Measurements from ENCODE around the gene MAP1S. TPM values are rescaled to one million over a fixed set of nuclear protein-coding genes. Genes with fewer than 3 reads are reported as not detected.

Gene MAP1S
- total and polyA plus RNA-seq, 2 of the 4 experiments (the other 2 are of a cell fraction): 6.1 to 48.6 TPM

- Histone ChIP-seq H3K4me1 (ENCODE audit: control insufficient read depth, insufficient read depth, low read length) (peaks cover 4% of the 10 kb centered on the region), H2BK15ac (ENCODE audit: low read depth, low read length) (no peak overlapping the region), H3K9me3 (ENCODE audit: control insufficient read depth, insufficient read depth, low read length) (peaks cover 2% of the 10 kb centered on the region; the same call in 1 of the 2 replicates), H4K20me1 (ENCODE audit: insufficient read depth, low read length) (peaks cover 36% of the 10 kb centered on the region), H2BK5ac (ENCODE audit: low read depth, low read length, poor library complexity, severe bottlenecking) (no peak overlapping the region), H4K5ac (ENCODE audit: low read depth, low read length) (no peak overlapping the region), H2AFZ (replicated peaks; ENCODE audit: low read length, poor library complexity) (no peak overlapping the region), H3K79me1 (ENCODE audit: low read depth in 1 of 2, low read length in 2 of 2) (peaks cover 12 to 35% of the 10 kb centered on the region in 2 experiments; a peak in 3 of 4 replicates), H2BK120ac (ENCODE audit: low read depth, low read length) (no peak overlapping the region), H3K36me3 (ENCODE audit: control insufficient read depth, insufficient read depth, low read length) (peaks cover 33% of the 10 kb centered on the region), H4K91ac (ENCODE audit: insufficient read depth, low read depth, low read length) (no peak overlapping the region), H3K56ac (ENCODE audit: extremely low read depth, insufficient read depth, low read length) (no peak overlapping the region), H2AK9ac (replicated peaks; ENCODE audit: low read depth, low read length, poor library complexity) (no peak overlapping the region), H3K4me3 (ENCODE audit: insufficient read depth, low read depth, low read length) (no peak overlapping the region), H4K8ac (ENCODE audit: low read depth in 2 of 2, low read length in 2 of 2) (no peak overlapping the region), H3K9me1 (ENCODE audit: insufficient read depth, low read length) (peaks cover 2% of the 10 kb centered on the region; the same call in 1 of the 2 replicates), H3K23ac (ENCODE audit: low read depth, low read length) (no peak overlapping the region), H3K27me3 (ENCODE audit: control insufficient read depth, insufficient read depth, low read length) (no peaks in the 10 kb centered on the region), H3K9ac (ENCODE audit: low read depth, low read length) (no peak overlapping the region), H3K18ac (ENCODE audit: low read depth, low read length) (no peak overlapping the region), H3K27ac (ENCODE audit: insufficient read depth, low read length) (no peak overlapping the region), H3K14ac (replicated peaks; ENCODE audit: low read depth, low read length) (no peak overlapping the region), H2AK5ac (ENCODE audit: low read depth, low read length) (no peak overlapping the region), H3K4ac (ENCODE audit: low read depth, low read length) (no peak overlapping the region), H3K4me2 (ENCODE audit: low read depth, low read length) (no peak overlapping the region), H2BK20ac (ENCODE audit: low read depth, low read length) (no peak overlapping the region)
- CTCF ChIA-PET: no interaction called here
- in situ Hi-C loops (cut with MboI; ENCODE audit: low sequenced_read_pairs): no loop called here
- TF ChIP-seq SMC3 (IDR thresholded peaks at IDR 0.05; ENCODE audit: low read depth, low read length): no peak
- no peak for TF ChIP-seq CHD1 (IDR thresholded peaks at IDR 0.05; ENCODE audit: low read depth, low read length)
- no peak for TF ChIP-seq NFE2L2 (IDR thresholded peaks at IDR 0.05; ENCODE audit: low read depth, low read length)
- TF ChIP-seq POLR2A (IDR thresholded peaks at IDR 0.05; ENCODE audit: low read depth, low read length): no peak
- no peak for TF ChIP-seq CTCF (conservative IDR thresholded peaks at IDR 0.05; ENCODE audit: low read depth, low read length)
- TF ChIP-seq RFX5 (IDR thresholded peaks at IDR 0.05; ENCODE audit: low read depth, low read length): no peak
- TF ChIP-seq MAZ (IDR thresholded peaks at IDR 0.05; ENCODE audit: borderline replicate concordance, low read depth, low read length): no peak
- TF ChIP-seq, protein P1, sequence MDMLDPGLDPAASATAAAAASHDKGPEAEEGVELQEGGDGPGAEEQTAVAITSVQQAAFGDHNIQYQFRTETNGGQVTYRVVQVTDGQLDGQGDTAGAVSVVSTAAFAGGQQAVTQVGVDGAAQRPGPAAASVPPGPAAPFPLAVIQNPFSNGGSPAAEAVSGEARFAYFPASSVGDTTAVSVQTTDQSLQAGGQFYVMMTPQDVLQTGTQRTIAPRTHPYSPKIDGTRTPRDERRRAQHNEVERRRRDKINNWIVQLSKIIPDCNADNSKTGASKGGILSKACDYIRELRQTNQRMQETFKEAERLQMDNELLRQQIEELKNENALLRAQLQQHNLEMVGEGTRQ (IDR thresholded peaks at IDR 0.05; ENCODE audit: low read depth, low read length): no peak
- no peak for TF ChIP-seq CEBPB (IDR thresholded peaks at IDR 0.05; ENCODE audit: low read depth, low read length)
- TF ChIP-seq RCOR1 (IDR thresholded peaks at IDR 0.05; ENCODE audit: insufficient replicate concordance, low read length): no peak
- TF ChIP-seq MAFK (IDR thresholded peaks at IDR 0.05; ENCODE audit: low read depth, low read length): no peak
- TF ChIP-seq BHLHE40 (IDR thresholded peaks at IDR 0.05; ENCODE audit: low read depth, low read length): no peak
- no peak for TF ChIP-seq RAD21 (IDR thresholded peaks at IDR 0.05; ENCODE audit: low read length)
- TF ChIP-seq FOS (IDR thresholded peaks at IDR 0.05; ENCODE audit: low read depth, low read length): no peak
- TF ChIP-seq, protein P2, sequence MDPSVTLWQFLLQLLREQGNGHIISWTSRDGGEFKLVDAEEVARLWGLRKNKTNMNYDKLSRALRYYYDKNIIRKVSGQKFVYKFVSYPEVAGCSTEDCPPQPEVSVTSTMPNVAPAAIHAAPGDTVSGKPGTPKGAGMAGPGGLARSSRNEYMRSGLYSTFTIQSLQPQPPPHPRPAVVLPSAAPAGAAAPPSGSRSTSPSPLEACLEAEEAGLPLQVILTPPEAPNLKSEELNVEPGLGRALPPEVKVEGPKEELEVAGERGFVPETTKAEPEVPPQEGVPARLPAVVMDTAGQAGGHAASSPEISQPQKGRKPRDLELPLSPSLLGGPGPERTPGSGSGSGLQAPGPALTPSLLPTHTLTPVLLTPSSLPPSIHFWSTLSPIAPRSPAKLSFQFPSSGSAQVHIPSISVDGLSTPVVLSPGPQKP (IDR thresholded peaks at IDR 0.05; ENCODE audit: borderline replicate concordance, low read depth, low read length): no peak
- TF ChIP-seq MXI1 (IDR thresholded peaks at IDR 0.05; ENCODE audit: borderline replicate concordance, low read depth, low read length): no peak
- BruUV-seq (replicated peaks): no TSS peak
- dilution Hi-C loops (cut with HindIII; ENCODE audit: low sequenced_read_pairs, unreplicated experiment): no loop called here
- no CpG with 5 or more reads among the region's 5 CpGs for WGBS, 2 experiments (ENCODE audit: extremely low coverage in 2 of 2, insufficient read length in 1 of 2)
- POLR2A ChIA-PET (ENCODE audit: unreplicated experiment): no interaction called here
- ATAC-seq (ENCODE audit: low read depth): no peak
- intact Hi-C loops (cut with micrococcal nuclease): no loop called here
- DNase-seq: no peak
Measured at GRCh38 chr19:17735410-17735809, 16.1 kb downstream of the MAP1S start.
